Adipose tissue (tissue), 3 donors: Measurements from ENCODE around the gene SERPIND1. TPM values are rescaled to one million over a fixed set of nuclear protein-coding genes. Genes with fewer than 3 reads are reported as not detected.

ENCODE experiments used
- H3K27ac ChIP-seq: one replicate; pipeline ENCODE4 v1.5.1; 2013; ENCODE audit warnings: low read depth, low read length
- WGBS, 3 donors: extraction: QIAGEN DNeasy Blood & Tissue Kit; methylation state at CpG; one replicate each; pipeline ENCODE4 v1.1.7; 2013; 5-methylcytosine and 5-hydroxymethylcytosine counted together
- polyA plus RNA-seq, 3 donors: library from polyadenylated mRNA; stranded (reverse); fragments of 200-250 nt; gene quantifications; one replicate each; pipeline ENCODE4 v1.2.3, GENCODE V29; 2013
- donor health status: healthy with polysubstance abuse.
- donor health status: Bipolar disorder and iron deficiency.
- donor health status: healthy.

Gene SERPIND1
- polyA plus RNA-seq, 3 donors = 0.09 to 3.5 (median 0.24) TPM

- 73 to 93% (median 90%) methylated on average over 8 of the region's 8 CpGs for WGBS, 3 donors
- no peak overlapping the region for H3K27ac ChIP-seq
Measured at GRCh38 chr22:20786048-20786447, 12.1 kb downstream of the SERPIND1 start.

- 37 to 89% (median 82%) methylated on average over 10 of the region's 10 CpGs for WGBS, 3 donors
- no peak overlapping the region for H3K27ac ChIP-seq
Measured at GRCh38 chr22:20786536-20786979, 12.6 kb downstream of the SERPIND1 start.

GRCh38 chr22:20787223-20787622, 13.3 kb downstream of the SERPIND1 start:
- no peak overlapping the region for H3K27ac ChIP-seq
- 97 to 100% (median 100%) methylated on average over 4 of the region's 4 CpGs for WGBS, 3 donors

GRCh38 chr22:20787746-20788626, 14.1 kb downstream of the SERPIND1 start:
- WGBS, 3 donors = 93 to 100% (median 99%) methylated on average over 4 of the region's 4 CpGs
- H3K27ac ChIP-seq = no peak overlapping the region

GRCh38 chr22:20788627-20789344, 14.9 kb downstream of the SERPIND1 start:
- WGBS, 3 donors = 95 to 99% (median 97%) methylated on average over 5 of the region's 5 CpGs
- no peak overlapping the region for H3K27ac ChIP-seq

- no peak overlapping the region for H3K27ac ChIP-seq
- 95 to 98% (median 95%) methylated on average over 12 of the region's 12 CpGs for WGBS, 3 donors
Measured at GRCh38 chr22:20792221-20792965, 18.5 kb downstream of the SERPIND1 start.

- 74 to 89% (median 77%) methylated on average over 3 of the region's 3 CpGs for WGBS, 3 donors
- no peak overlapping the region for H3K27ac ChIP-seq
Measured at GRCh38 chr22:20792966-20793728, 19.2 kb downstream of the SERPIND1 start.

GRCh38 chr22:20793748-20794649, 20.1 kb downstream of the SERPIND1 start:
- 71 to 79% (median 75%) methylated on average over 13 of the region's 13 CpGs for WGBS, 3 donors
- H3K27ac ChIP-seq = no peak overlapping the region

- H3K27ac ChIP-seq = no peak overlapping the region
- WGBS, 3 donors = 85 to 97% (median 86%) methylated on average over 7 of the region's 7 CpGs
Measured at GRCh38 chr22:20794650-20795413, 20.9 kb downstream of the SERPIND1 start.

GRCh38 chr22:20796731-20797130, 22.8 kb downstream of the SERPIND1 start:
- 94 to 96% (median 95%) methylated on average over 8 of the region's 8 CpGs for WGBS, 3 donors
- H3K27ac ChIP-seq = no peak overlapping the region

- WGBS, 3 donors = 91 to 96% (median 96%) methylated on average over 5 of the region's 5 CpGs
- H3K27ac ChIP-seq = no peak overlapping the region
Measured at GRCh38 chr22:20798218-20798617, 24.3 kb downstream of the SERPIND1 start.

GRCh38 chr22:20798974-20799373, 25.1 kb downstream of the SERPIND1 start:
- no peak overlapping the region for H3K27ac ChIP-seq
- 87 to 95% (median 95%) methylated on average over 10 of the region's 10 CpGs for WGBS, 3 donors

- 88 to 94% (median 92%) methylated on average over 8 of the region's 8 CpGs for WGBS, 3 donors
- no peak overlapping the region for H3K27ac ChIP-seq
Measured at GRCh38 chr22:20799449-20799848, 25.5 kb downstream of the SERPIND1 start.

- no peak overlapping the region for H3K27ac ChIP-seq
- WGBS, 3 donors = 79 to 87% (median 84%) methylated on average over 6 of the region's 6 CpGs
Measured at GRCh38 chr22:20802452-20802851, 28.5 kb downstream of the SERPIND1 start.

- H3K27ac ChIP-seq = no peak overlapping the region
- 92 to 94% (median 94%) methylated on average over 11 of the region's 11 CpGs for WGBS, 3 donors
Measured at GRCh38 chr22:20802922-20803553, 29.1 kb downstream of the SERPIND1 start.

GRCh38 chr22:20803696-20804324, 29.9 kb downstream of the SERPIND1 start:
- no peak overlapping the region for H3K27ac ChIP-seq
- WGBS, 3 donors = 76 to 86% (median 83%) methylated on average over 11 of the region's 11 CpGs
